ENCODE results near the gene TXNRD1.

Gene TXNRD1

DNA sequence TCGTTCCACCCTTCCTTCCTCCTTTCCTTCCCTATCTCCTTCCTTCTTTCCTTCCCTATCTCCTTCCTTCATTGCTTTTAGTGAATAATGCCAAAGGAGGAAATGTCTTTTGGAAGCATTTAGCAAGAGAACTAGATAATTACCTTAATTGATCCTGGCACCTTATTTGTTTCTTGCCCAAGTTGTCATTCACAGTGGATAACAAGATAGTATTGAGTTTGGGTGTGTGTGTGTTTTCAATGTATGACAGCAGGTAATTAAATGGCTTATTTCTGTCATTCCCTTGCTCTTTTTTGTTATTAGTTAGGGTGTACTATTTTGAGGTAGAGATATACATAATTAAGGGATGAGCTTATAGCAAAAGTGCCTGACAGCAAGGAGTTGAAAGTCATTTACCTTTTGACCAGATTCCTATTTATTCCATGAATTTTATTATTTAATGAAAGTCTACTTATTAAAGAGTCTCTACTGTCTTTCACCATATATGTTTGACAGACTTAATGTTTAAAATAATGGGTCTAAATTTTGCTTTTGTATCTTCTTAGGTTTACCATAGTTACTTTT is 118.2 kb downstream of the TXNRD1 start:
- no peak for ATAC-seq

DNA sequence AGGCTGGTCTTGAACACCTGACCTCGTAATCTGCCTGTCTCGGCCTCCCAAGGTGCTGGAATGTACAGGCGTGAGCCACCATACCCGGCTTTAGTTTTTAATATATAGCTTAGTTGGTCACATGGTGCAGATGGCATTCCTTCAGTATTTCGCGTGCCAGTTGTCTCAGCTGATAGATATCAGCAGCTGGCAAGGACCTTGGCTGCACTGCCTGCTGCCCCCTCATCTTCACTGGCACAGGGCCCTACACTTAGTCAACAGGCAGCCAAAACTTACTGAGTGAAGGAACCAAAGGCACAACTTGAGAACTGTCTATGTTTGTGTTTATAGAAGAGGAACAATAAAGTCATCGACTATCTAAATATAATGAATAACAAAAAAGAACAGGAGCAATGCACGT is 119.0 kb downstream of the TXNRD1 start:
- peak; percentile 27; the same call in 1 of the 3 replicates for ATAC-seq
- no peak for TF ChIP-seq ISL1 (CRISPR knock-in tag; IDR thresholded peaks at IDR 0.05)
- TF ChIP-seq ZNF8 (CRISPR knock-in tag; IDR thresholded peaks at IDR 0.05) = no peak
- TF ChIP-seq, protein P1, sequence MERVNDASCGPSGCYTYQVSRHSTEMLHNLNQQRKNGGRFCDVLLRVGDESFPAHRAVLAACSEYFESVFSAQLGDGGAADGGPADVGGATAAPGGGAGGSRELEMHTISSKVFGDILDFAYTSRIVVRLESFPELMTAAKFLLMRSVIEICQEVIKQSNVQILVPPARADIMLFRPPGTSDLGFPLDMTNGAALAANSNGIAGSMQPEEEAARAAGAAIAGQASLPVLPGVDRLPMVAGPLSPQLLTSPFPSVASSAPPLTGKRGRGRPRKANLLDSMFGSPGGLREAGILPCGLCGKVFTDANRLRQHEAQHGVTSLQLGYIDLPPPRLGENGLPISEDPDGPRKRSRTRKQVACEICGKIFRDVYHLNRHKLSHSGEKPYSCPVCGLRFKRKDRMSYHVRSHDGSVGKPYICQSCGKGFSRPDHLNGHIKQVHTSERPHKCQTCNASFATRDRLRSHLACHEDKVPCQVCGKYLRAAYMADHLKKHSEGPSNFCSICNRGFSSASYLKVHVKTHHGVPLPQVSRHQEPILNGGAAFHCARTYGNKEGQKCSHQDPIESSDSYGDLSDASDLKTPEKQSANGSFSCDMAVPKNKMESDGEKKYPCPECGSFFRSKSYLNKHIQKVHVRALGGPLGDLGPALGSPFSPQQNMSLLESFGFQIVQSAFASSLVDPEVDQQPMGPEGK (CRISPR knock-in tag; IDR thresholded peaks at IDR 0.05; ENCODE audit: borderline replicate concordance) = no peak
- no peak for TF ChIP-seq ZNF70 (CRISPR knock-in tag; IDR thresholded peaks at IDR 0.05)
- no peak for TF ChIP-seq ZNF565 (CRISPR knock-in tag; conservative IDR thresholded peaks at IDR 0.05; ENCODE audit: low read depth)
- no peak for TF ChIP-seq OSR1 (CRISPR knock-in tag; IDR thresholded peaks at IDR 0.05)
- TF ChIP-seq CREB5 (CRISPR knock-in tag; IDR thresholded peaks at IDR 0.05; ENCODE audit: low read depth) = no peak
- TF ChIP-seq, protein P2, sequence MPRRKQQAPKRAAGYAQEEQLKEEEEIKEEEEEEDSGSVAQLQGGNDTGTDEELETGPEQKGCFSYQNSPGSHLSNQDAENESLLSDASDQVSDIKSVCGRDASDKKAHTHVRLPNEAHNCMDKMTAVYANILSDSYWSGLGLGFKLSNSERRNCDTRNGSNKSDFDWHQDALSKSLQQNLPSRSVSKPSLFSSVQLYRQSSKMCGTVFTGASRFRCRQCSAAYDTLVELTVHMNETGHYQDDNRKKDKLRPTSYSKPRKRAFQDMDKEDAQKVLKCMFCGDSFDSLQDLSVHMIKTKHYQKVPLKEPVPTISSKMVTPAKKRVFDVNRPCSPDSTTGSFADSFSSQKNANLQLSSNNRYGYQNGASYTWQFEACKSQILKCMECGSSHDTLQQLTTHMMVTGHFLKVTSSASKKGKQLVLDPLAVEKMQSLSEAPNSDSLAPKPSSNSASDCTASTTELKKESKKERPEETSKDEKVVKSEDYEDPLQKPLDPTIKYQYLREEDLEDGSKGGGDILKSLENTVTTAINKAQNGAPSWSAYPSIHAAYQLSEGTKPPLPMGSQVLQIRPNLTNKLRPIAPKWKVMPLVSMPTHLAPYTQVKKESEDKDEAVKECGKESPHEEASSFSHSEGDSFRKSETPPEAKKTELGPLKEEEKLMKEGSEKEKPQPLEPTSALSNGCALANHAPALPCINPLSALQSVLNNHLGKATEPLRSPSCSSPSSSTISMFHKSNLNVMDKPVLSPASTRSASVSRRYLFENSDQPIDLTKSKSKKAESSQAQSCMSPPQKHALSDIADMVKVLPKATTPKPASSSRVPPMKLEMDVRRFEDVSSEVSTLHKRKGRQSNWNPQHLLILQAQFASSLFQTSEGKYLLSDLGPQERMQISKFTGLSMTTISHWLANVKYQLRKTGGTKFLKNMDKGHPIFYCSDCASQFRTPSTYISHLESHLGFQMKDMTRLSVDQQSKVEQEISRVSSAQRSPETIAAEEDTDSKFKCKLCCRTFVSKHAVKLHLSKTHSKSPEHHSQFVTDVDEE (CRISPR knock-in tag; IDR thresholded peaks at IDR 0.05) = no peak
- TF ChIP-seq BACH2 (CRISPR knock-in tag; IDR thresholded peaks at IDR 0.05; ENCODE audit: borderline replicate concordance) = no peak
- no peak for TF ChIP-seq TCF4 (CRISPR knock-in tag; IDR thresholded peaks at IDR 0.05; ENCODE audit: borderline replicate concordance)
- TF ChIP-seq ZFP30 (CRISPR knock-in tag; IDR thresholded peaks at IDR 0.05) = no peak
- TF ChIP-seq CSRNP3 (CRISPR knock-in tag; IDR thresholded peaks at IDR 0.05) = no peak
- TF ChIP-seq CSDC2 (CRISPR knock-in tag; IDR thresholded peaks at IDR 0.05) = no peak
- TF ChIP-seq SNAI2 (CRISPR knock-in tag; IDR thresholded peaks at IDR 0.05) = no peak

More for the DNA sequence above, 118.2 kb downstream of the TXNRD1 start:
- TF ChIP-seq, protein P1 (CRISPR knock-in tag; IDR thresholded peaks at IDR 0.05; ENCODE audit: borderline replicate concordance) = no peak
- no peak for TF ChIP-seq ZNF8 (CRISPR knock-in tag; IDR thresholded peaks at IDR 0.05)

GRCh38 chr12:104336115-104336514 is 120.5 kb downstream of the TXNRD1 start:
- no peak for TF ChIP-seq ZFP30 (CRISPR knock-in tag; IDR thresholded peaks at IDR 0.05)
- ATAC-seq = no peak

DNA sequence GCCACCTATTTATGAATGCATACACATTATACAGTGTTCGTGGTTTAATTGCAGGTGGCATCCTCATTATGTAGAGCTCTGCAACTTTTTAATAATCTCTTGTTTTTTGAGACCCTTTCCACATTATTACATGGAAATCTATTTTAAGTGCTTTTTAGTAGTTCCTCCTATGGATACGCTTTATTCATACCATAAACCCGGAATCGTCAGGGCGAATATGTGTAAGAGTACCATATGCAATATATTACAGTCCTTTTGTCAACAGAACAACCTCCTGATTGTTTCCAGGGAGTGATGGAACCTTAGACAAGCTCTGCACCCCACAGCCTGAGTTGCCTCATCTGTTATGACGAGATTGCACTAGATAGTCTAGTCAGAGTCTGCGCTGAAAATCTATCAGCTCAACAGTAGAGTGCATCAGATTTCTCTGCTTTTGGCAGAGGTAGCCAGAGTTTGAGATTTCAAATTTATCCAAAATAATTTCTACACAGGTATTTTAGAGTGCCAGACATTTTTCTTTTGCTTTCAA is 121.5 kb downstream of the TXNRD1 start:
- ATAC-seq = no peak
- TF ChIP-seq TCF4 (CRISPR knock-in tag; IDR thresholded peaks at IDR 0.05; ENCODE audit: borderline replicate concordance) = 0 out of 2 replicates have a peak, but pooled peaks have one; percentile 23
- no peak for TF ChIP-seq TOX (CRISPR knock-in tag; IDR thresholded peaks at IDR 0.05; ENCODE audit: borderline replicate concordance)

DNA sequence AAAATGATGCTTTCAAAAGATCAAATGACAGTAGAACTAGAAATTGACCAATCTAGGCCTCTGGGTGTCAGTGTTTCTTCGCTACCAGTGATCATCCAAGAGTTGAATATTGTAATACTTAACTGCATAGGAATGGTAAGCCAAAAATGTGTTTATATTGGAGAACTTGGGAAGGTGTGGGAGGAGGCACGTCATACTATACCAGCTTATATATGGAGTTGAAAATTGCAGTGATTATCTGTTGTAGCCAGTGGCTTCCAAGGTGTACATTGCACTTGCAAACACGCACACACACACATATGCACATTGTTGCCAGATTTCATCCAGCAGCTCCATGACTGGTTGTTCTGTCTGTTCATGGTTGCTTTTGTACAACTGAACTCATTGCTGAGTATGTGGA is 124.1 kb downstream of the TXNRD1 start:
- no peak for TF ChIP-seq ZFP30 (CRISPR knock-in tag; IDR thresholded peaks at IDR 0.05)
- TF ChIP-seq PPARA (CRISPR knock-in tag; IDR thresholded peaks at IDR 0.05; ENCODE audit: borderline replicate concordance) = no peak
- no peak for TF ChIP-seq ZNF565 (CRISPR knock-in tag; conservative IDR thresholded peaks at IDR 0.05; ENCODE audit: low read depth)
- TF ChIP-seq CSDC2 (CRISPR knock-in tag; IDR thresholded peaks at IDR 0.05) = no peak
- no peak for TF ChIP-seq CSRNP3 (CRISPR knock-in tag; IDR thresholded peaks at IDR 0.05)
- TF ChIP-seq OSR1 (CRISPR knock-in tag; IDR thresholded peaks at IDR 0.05) = no peak
- no peak for TF ChIP-seq ISL1 (CRISPR knock-in tag; IDR thresholded peaks at IDR 0.05)
- no peak for TF ChIP-seq TOX (CRISPR knock-in tag; IDR thresholded peaks at IDR 0.05; ENCODE audit: borderline replicate concordance)
- no peak for TF ChIP-seq CREB5 (CRISPR knock-in tag; IDR thresholded peaks at IDR 0.05; ENCODE audit: low read depth)
- no peak for TF ChIP-seq ZC3H10 (CRISPR knock-in tag; IDR thresholded peaks at IDR 0.05)
- TF ChIP-seq BACH2 (CRISPR knock-in tag; IDR thresholded peaks at IDR 0.05; ENCODE audit: borderline replicate concordance) = no peak
- peak; percentile 10; the same call in 2 of the 3 replicates for ATAC-seq

Measured in SK-N-SH treated with all-trans-retinoic acid at 6 μM for 48 hours (cell line).